Endothelial cell of umbilical vein (primary cell): ENCODE data around the gene PLPPR2.

Experiments used
- CTCF ChIP-seq, 2 donors: IDR thresholded peaks; 1 replicate in 1 of 2; 2 replicates in 1 of 2; pipeline ENCODE4 v1.5.1; 2011; ENCODE audit warnings: low read length in 2 of 2, mild to moderate bottlenecking in 2 of 2, moderate library complexity in 2 of 2, control low read depth in 1 of 2, inconsistent platforms in 1 of 2, low read depth in 1 of 2; ENCODE audit not compliant: insufficient read depth in 1 of 2; ENCODE audit errors: extremely low read depth in 1 of 2
- POLR2A ChIP-seq: IDR thresholded peaks from 2 replicates; pipeline ENCODE4 v1.6.1; 2012; ENCODE audit warnings: low read depth, mild to moderate bottlenecking, control low read depth, low read length
- POLR2AphosphoS5 ChIP-seq: IDR thresholded peaks from 2 replicates; pipeline ENCODE4 v1.6.1; 2012; ENCODE audit warnings: low read depth, mild to moderate bottlenecking, control low read depth, low read length, moderate library complexity; ENCODE audit not compliant: insufficient read depth

- TF ChIP-seq POLR2A (no peak), POLR2AphosphoS5 (no peak), CTCF (IDR thresholded peaks at IDR 0.05; ENCODE audit: extremely low read depth in 1 of 2, insufficient read depth in 1 of 2, low read depth in 1 of 2, low read length in 2 of 2) (no peak)
Measured at GRCh38 chr19:11330127-11330526, 25.1 kb upstream of the PLPPR2 start.
